GM19238 (cell line): ENCODE results near the gene SLIT2.

Experiments
- DNase-seq: peaks from one replicate; pipeline ENCODE4 v3.0.0; 2011; ENCODE audit warnings: low spot score; ENCODE audit not compliant: insufficient read length

The SLIT2 gene

DNA sequence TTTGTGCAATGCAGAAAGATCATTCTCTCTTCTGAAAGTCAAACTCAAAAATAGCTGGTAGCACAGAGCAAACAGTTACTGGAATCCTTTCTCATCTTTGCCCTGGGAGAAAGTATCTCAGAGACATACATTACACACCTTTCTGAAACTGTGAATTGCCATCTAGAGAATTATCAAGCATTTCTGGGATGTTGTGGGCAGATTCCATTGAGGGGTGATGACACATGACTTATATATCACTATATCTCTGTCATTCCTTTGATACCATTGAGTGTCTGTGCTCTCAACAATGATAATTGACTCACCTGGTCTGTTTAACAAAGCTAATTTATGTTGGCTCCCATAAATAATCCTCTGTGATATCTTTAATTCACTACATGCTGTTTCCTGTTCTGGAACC is 13.0 kb downstream of the SLIT2 start:
- DNase-seq = no peak

DNA sequence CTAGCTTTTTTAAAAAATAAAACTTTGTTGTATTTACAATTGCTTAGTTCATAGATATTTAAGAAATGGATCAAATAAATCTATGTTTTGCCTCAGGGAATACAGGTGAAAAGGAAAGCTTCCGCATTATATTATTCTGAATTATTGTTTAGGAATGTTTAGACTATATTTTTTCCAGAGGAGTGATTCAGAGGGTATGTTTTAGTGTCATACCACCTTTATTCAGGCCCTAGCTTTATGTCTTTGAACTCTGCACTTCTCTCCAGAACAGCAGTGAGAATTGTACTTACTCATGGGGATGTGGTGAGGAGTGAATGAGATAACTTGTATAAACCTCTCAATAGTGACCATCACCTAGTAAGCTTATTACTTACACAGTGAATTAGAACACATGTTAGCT is 14.0 kb downstream of the SLIT2 start:
- no peak for DNase-seq

DNA sequence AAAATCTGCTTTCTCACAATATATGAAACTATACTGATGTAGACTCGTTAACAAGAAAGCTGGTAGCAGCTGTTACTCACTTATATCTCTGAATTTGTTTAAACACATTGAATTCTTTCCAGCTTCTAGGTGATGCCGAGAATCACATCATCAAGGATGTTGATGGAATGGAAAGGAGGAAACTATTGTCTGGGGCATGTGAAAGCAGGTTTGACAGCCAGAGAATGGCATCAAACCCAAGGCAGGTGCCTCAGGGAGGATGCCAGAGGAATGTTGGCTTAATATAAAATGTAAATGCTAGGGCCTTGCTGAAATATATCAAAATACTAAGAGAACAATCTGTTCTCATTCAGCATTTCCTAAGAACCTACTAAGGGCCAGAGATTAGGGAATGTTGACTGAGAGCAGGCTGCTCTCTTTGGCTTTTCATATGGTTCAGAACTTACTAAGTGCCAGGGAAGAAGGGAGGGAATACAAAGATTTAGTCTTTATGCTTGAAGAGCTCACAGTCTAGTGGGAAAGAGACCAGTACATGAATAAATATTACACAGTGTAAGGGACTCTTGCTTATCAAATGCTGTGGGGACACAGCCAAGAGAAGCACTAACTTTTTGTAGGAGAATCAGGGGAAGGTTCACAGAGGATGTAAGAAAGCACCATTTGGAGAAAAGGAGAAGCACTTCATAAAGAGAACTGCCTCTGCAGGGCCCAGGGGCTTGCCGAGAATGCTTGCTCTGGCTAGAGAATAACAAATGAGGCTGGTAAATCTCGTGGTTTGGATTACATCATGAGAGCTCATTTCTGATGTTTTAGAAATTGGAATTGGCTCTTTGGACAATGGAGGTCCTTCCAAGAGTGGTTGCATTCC is 14.7 kb downstream of the SLIT2 start:
- no peak for DNase-seq

DNA sequence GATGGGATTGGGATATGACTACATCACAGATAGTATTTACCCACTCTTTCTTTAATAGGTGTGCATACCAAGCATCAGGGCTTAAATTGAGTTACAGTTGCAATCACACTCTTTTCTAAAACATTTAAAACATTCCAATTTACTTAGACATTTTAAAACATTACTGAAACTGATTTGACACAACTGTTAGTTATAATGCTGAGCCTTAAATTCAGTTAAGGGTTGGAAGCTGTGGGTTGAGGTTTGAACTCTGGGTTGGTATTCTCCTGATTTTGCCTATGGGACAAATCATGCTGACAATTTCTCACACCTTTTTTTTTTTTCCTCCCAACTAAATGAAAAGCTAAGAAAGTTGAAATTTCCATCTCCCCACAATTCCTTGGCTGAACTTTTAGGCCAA is 16.3 kb downstream of the SLIT2 start:
- DNase-seq = no peak

DNA sequence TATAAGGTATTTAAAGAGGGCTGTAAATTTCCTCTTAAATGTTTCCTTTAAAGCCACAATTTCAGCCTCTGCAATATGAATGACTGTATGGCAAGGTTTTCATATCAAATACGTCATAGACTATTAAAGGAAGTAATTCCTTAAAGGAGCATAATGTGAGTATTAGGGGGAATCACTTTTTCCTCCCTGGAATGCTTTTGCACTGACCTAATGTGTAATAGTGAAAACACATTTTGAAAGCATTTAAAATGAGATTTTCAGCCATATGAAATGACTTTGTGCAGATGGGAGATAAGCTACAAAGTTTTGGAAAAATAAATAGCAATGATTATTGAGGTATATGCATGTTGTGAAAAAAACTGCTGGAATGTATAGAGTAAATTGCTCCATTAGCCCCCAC is 17.6 kb downstream of the SLIT2 start:
- DNase-seq = no peak

DNA sequence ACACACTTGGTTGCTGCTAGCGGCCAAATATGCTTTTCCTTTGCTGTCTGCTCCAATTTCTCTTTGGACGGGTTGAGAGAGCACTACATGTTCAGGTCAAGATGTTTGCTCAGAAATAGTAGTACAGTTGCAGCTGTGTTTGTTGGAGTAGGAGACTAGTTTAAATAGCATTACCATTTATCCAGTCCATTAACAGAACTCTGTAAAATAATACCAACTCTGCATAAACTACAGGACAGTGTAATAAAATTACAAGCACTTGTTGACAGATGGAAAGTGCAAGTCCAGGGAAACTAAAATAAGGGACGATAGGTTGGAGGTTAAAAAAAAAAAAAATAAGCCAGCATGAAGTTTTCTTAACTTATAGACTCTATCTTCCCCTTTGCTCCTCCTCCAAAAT is 20.2 kb downstream of the SLIT2 start:
- DNase-seq = no peak

DNA sequence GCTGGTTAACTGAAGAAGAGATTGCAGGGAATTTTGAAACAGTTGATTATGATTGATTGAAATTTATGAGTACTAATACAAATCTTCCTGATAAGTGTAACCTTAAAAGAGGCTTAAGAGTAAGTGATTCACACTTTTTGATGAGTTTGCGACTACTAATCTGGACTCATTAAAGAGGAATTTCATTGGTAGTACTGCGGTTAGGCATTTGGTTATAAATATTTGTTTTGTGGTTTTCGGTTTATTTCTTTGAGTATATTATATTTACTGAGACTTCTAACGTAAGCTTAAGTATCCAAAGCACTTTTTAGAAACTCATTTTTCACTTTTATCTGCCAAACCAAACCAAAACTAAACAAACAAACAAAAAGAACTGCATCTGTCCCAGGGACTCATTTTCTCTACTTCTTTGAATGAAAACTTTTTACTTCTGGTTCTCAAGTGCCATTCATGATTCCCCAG is 20.7 kb downstream of the SLIT2 start:
- DNase-seq = no peak

DNA sequence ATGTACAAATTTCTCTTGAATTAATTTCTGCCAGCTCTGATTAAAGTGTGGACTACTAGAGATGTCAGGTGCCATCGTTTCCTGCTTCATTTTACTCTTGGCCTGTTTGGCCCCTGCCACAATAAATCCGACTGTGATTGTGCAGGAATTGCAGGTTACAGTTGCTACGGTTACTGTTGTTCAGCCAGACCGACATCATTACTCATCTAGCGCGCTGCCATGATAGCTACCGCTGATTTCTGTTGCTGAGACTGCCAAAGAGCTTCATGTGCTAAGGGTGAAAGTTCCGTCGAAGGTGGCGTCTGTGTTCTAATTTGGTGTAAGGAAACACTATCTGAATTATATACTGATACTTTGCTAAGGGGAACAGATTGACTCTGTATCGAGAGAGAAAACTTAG is 22.1 kb downstream of the SLIT2 start:
- DNase-seq = no peak

DNA sequence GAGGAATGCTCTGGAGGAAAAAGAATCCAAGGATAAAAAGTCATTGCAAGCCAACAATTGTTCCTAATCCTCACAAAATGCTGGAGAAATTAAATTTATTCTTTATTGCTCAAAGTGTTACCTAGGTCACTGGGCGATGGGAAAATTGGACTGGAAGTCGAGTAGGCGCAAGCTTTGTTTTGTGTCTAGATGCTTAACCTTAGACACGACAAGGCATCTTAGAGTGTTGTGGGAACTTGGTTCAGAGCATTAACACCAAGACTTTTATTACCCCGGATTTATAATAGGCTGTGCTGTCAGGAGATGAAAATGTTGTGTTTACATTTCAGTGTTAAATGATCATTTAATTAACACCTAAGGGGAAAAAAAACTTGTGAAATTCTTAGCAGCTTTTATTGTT is 25.1 kb downstream of the SLIT2 start:
- no peak for DNase-seq

DNA sequence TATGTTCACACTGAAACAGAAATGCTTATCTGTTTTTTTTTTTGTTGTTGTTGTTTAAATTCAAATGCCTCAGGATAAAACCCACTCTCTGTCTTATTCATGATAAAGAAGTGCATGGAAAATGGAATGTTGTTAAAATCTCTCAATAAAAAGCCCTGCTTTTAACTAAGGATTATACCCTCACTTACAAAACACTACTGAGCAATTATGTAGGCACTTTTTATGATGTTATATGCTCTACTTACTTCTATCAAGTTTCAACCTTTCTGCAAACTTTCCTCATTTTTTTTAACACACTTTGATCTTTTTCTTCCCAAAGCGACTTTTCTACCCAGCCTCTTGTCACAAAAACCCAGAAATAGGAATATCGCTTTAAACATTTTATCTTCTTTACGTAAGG is 26.5 kb downstream of the SLIT2 start:
- no peak for DNase-seq

DNA sequence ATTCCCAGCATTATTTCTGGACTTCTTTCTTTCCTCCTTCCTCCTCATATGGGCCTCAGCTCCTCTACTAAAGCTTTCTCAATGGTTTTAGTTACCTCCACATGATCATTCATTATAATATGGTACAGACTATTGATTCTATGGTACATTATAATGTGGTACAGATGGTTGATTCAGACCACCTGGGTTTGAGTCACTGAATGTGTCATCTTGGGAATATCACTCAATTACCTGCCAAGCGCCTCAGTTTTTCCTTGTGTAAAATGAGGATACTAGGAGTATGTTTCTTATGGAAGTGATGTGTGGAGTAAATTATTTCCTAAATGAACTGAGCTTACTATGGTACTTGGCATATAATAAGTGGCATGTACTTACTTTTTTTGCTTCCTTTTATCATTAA is 27.7 kb downstream of the SLIT2 start:
- no peak for DNase-seq

DNA sequence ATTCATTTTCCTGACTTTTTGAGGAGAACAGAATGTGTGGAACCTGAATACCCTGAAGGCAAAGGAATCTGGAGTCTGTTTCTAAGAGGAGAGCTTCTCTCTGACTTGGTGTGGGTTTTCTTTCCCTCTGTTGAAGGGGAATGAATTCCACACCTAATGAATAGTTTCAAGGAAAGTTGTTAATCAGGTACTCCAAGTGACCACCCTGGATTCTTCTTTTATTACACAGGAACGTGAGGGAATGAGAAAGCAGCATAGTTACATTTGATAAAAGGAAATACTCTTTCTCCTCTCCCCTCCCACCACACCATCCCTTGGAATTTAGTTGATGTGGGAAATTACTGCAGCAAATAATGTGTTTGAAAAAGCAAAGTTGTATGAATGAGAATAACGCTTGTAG is 29.7 kb downstream of the SLIT2 start:
- DNase-seq = no peak

DNA sequence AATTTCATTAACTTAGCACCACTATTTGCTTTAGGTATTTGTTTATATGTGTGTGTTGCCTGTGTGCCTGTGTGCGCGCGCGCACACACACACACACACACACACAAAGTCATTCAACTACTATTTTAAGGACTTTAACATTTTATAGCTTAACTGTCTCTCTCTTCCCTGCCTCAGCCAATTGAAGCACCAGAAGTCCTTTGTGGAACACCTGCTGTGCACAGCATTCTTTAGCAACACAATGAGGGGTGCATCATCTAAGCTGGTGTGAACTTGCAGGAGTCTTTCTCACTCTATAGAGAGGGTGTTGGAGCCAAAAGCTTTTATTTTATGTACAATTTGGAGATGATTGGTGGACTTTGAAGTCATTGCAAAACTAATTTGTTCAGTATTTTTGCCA is 31.3 kb downstream of the SLIT2 start:
- no peak for DNase-seq

DNA sequence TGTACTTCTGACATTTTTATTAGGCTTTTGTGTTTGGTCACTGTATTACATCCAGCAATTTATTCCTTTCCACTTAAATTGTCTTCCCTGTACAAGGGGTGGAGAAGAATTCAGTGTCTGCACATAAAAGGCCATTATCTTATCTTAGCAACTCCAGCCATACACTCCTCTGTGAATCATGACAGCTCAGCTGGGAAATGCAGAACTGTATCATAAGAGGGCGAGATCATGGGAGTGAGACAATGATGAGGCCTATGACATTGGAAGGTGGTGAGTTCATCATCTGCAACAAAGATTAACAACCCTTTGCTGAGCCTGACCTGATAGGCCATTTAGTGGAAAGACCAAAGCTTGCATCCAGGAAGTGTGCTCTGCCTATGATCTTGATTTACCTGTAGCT is 33.3 kb downstream of the SLIT2 start:
- no peak for DNase-seq

DNA sequence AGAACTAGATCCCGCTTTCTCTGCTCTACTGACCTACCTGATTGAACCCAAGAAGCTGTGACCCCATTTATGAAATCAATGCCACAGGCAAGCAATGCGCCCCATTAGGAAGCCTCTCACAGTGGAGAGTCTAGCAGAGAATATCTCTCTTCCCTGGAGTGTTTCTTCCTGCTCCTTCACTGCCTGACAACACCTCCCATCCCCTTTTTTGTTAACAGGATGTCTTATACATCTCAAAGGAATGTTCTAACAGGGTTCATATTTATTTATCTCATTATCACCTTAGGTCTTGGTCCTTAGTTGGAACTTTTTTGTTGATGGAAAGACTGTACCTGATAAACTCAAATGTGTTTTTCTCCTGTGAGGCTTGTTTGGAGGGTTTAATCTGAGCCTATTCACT is 35.5 kb downstream of the SLIT2 start:
- DNase-seq = no peak

DNA sequence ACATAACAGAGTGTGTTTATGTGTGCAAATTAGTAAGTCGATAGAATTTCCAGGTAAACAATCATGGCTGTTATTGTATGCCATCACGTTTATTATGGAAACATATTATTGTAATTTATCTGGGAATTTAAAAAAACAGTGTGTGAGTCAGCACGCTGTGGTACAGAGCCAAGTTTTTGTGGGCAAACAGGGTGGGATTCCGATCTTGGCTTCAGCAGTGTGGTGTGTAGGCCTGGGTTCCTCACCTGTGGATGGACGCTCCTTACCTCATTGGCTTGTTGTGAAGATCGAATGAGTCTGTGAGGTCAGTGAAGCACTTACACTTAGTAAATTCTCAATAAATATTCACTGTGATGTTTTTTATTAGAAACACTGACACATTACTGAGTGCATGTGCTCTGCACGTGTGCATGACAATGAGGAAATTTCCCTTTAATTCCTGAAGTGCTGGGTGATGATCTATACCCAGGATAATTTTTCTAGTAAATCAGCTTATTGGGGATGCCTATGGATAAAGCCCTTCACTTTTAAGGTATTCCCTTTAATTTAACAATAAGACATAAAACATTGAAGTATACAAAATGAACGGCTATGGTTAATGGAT is 36.4 kb downstream of the SLIT2 start:
- no peak for DNase-seq

DNA sequence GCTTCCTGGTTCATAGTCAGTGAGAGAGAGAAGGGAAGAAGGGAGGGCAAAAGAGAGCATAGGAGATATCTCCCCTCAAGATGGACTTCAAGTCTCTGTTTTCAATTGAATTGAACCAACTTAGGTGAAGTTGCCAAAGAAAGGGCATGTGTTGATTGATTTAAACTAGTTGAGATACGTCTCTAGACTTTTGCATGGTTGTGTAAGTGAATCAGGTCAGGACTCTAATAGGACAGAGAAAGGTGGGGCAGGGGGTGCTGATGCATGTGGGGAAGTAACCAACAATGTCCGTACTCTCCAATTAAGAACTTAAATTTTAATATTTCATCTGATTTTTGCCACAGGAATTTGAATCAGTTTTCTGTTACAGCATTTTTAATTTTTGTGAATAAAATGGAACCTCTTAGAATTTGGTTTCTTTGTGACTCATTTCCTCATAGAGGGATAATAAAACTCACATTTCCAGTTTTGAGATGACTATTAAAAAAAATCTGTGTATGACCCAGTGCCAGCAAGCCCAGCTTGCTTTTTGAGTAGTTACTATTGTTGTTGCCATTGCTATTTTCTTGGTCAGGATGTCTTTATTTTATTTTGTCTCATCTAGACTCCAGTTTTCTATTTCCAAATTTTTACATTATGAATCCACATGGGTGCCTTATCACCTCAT is 37.3 kb downstream of the SLIT2 start:
- DNase-seq = no peak

DNA sequence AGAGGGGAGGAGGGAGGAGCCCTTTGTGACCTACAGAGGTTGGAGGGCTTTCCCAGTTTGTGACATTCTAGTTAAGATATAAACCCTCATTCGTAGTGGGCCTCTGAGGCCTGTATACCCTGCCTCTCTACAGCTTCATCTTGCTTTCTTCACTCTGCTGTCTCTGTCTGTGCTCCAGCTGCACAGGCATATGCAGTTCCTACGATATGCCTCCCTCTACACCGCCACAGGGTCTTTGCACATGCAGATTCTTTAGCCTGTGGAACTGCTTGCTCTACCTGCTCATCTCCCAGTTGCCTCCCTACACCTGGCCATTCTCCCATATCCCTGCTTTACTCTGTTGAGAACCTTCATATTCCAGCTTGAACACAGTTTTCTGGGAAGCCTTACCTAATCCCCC is 38.1 kb downstream of the SLIT2 start:
- no peak for DNase-seq

DNA sequence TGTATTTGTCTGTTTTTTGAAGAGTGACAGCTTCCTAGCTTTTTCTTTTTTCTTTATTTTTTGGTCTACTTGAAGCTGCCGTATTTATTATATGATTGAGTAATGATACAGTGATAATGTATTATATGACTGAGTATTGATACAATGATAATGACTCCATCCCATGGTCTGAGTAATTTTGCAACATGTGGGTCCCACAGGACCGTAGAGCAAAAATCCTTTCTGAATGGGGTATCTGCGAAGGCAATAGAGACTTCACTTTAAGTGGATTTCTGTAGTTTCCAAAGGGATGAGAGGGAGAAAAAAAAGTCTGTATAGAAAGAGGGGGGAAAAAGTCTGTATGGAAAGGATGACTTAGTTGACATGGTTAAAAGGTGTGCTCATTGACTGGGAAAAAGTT is 41.0 kb downstream of the SLIT2 start:
- no peak for DNase-seq

DNA sequence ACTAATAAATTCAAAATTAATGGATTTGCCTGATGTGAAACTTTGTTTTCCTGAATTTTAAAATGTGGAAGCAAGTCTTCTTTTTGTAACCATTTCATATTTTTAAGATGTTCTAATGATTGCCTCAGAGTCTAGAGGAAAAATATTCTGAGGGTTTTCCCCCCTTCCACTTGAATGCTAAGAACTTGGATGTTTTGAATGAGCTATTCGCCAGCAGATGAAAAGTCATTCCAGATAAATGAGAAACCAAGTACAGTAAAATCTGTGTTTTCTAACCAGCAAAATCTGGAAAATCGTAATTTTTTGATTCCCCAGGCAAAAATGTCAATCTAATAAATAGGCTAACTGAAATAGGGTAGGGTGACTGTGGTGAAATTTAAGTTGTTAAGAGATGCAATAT is 45.6 kb downstream of the SLIT2 start:
- no peak for DNase-seq

DNA sequence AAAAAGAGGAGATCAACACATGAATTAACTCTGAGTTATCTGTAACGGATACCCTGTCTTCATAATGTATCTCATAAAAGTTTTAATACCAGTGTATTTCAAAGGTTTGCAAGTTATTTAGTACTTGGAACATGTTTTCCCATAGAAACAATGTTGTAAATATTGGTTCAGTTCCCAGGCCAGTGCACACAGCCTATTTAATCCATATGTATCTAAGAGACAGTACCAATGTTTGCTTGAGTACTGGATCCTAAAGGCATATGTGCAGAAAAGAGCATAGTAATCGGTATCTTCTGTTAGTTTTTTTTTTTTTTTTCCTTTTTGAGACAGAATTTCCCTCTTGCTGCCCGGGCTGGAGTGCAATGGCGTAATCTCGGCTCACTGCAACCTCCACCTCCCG is 46.1 kb downstream of the SLIT2 start:
- DNase-seq = no peak

DNA sequence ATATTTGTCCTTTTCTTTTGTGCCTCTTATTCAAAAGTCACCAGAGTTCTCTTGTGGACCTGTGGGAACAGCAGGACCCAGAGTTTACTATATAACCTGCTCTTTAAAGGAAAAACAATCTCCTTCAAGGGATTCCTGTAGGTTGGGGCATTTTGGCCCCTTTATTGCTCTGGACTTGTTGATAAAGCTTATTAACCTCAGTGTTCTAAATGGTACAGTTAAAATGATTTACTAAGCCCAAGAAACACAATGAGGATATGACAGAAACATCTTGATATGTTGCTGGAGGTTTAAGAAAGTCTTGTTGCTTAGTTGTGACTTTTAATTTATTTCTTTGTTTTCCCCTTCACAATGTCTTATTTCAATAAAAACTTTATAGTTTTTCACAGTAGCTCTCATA is 46.8 kb downstream of the SLIT2 start:
- no peak for DNase-seq

DNA sequence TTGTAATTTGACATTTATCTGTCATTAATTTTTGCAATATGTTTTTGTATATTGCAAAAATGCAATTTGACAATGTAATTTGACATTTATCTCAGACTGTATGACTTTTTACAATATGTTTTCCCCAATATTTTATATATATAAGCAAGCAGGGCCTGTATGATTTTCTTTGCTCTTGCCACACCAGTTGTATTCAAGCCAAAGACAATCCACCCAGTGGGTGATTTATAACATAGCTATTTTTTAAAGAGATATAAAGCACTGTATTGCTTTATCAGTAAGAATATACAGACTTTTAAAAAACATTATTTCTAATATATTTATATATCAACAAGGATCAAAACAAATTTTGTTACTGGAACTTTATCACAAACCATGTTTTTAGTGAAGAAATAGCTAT is 47.3 kb downstream of the SLIT2 start:
- DNase-seq = no peak
